HK-2 (cell line): ENCODE results near the gene CTSF.
"Not testable (repeated sequence)": the region's sequence is repeated elsewhere in the genome, so short reads cannot be mapped to it uniquely, and the experiment has no call there.

ENCODE experiments used
- DNase-seq: peaks from one replicate; pipeline ENCODE4 v3.0.0-alpha.2; 2018; ENCODE audit not compliant: unreplicated experiment

The CTSF gene

GRCh38 chr11:66559142-66559865, 9.1 kb downstream of the CTSF start:
- DNase-seq, result no peak

- no peak for DNase-seq
These were observed 10.6 kb downstream of the CTSF start for GRCh38 chr11:66557733-66558326.

- DNase-seq, result no peak
These were observed 12.3 kb downstream of the CTSF start for GRCh38 chr11:66556086-66556485.

GRCh38 chr11:66555416-66555815, 13.0 kb downstream of the CTSF start:
- DNase-seq, result no peak

- no peak for DNase-seq
These were observed 13.8 kb downstream of the CTSF start for GRCh38 chr11:66554602-66555001.

GRCh38 chr11:66550887-66551286, 17.5 kb downstream of the CTSF start:
- no peak for DNase-seq

GRCh38 chr11:66549696-66550095, 18.7 kb downstream of the CTSF start:
- no peak for DNase-seq

GRCh38 chr11:66548774-66549630, 19.4 kb downstream of the CTSF start:
- no peak for DNase-seq

- no peak for DNase-seq
These were observed 20.4 kb downstream of the CTSF start for GRCh38 chr11:66548041-66548440.

GRCh38 chr11:66547662-66548009, 20.8 kb downstream of the CTSF start:
- DNase-seq, result no peak

- DNase-seq, result no peak
These were observed 21.3 kb downstream of the CTSF start for GRCh38 chr11:66546966-66547661.

GRCh38 chr11:66546368-66546965, 21.9 kb downstream of the CTSF start, which contains the start of gene ACTN3:
Gene ACTN3, plus strand, starts transcription at chr11:66546903. Its CDS starts 35 bp downstream, at chr11:66546938.
- DNase-seq, result no peak

GRCh38 chr11:66545701-66546367, 22.6 kb downstream of the CTSF start, which contains the start of gene ZDHHC24:
Gene ZDHHC24, minus strand, starts transcription at chr11:66546048. Its CDS starts 45 bp downstream, at chr11:66546003.
- DNase-seq, result peak; percentile 93

GRCh38 chr11:66544952-66545351, 23.5 kb downstream of the CTSF start:
- not testable (repeated sequence) for DNase-seq

- DNase-seq, result no peak
These were observed 24.9 kb downstream of the CTSF start for GRCh38 chr11:66543263-66544107.

- no peak for DNase-seq
These were observed 26.0 kb downstream of the CTSF start for GRCh38 chr11:66542362-66542761.

GRCh38 chr11:66541892-66542291, 26.5 kb downstream of the CTSF start:
- no peak for DNase-seq

GRCh38 chr11:66540598-66540997, 27.8 kb downstream of the CTSF start:
- DNase-seq, result not testable (repeated sequence)

GRCh38 chr11:66539870-66540213, 28.6 kb downstream of the CTSF start:
- no peak for DNase-seq
